ENCODE results near the gene COL5A1.

GRCh38 chr9:134755221-134755907 is 113.8 kb downstream of the COL5A1 start:
- no peak for TF ChIP-seq YY1 (IDR thresholded peaks at IDR 0.05; ENCODE audit: insufficient read depth, insufficient read length)
- TF ChIP-seq ZNF274 (IDR thresholded peaks at IDR 0.05; ENCODE audit: low read depth, low read length), result no peak
